B cell (primary cell): ENCODE data around the gene TSPAN18. TPM values are rescaled to one million over a fixed set of nuclear protein-coding genes. Genes with fewer than 3 reads are reported as not detected.

Experiments used
- ATAC-seq: fragments of 200-7000 bp; cut with Tn5 transposase; one replicate; pipeline ENCODE4 v1.10.0; 2021; ENCODE audit warnings: low read depth, mild to moderate bottlenecking, moderate number of reproducible peaks, moderate library complexity
- CTCF ChIA-PET: fragments of 350-600 bp; sonication (Branson Sonifier 250); formaldehyde crosslinking; loops from one replicate; lab custom pipeline; 2021; ENCODE audit warnings: antibody characterized with exemption, inconsistent platforms; lab: Charles Lee
- POLR2A ChIA-PET: fragments of 350-600 bp; sonication (Branson Sonifier 250); formaldehyde crosslinking; loops from one replicate; lab custom pipeline; 2021; ENCODE audit warnings: antibody characterized with exemption; lab: Charles Lee
- DNase-seq: peaks from one replicate; pipeline ENCODE4 v3.0.0; 2013
- H2AFZ ChIP-seq: 2 replicates; pipeline ENCODE4 v1.6.1; 2012; ENCODE audit warnings: mild to moderate bottlenecking, low read depth, low read length; ENCODE audit not compliant: insufficient read depth, poor library complexity, severe bottlenecking
- H3K27ac ChIP-seq, 2 donors: 1 replicate in 1 of 2; 2 replicates in 1 of 2; pipeline ENCODE4 v1.5.1; 2012 to 2013; ENCODE audit warnings: low read length in 2 of 2, mild to moderate bottlenecking in 2 of 2, moderate library complexity in 1 of 2
- H3K27me3 ChIP-seq, 4 experiments: fragments of 200-600 bp in 1 of 4; sonication (generic) in 1 of 4; replicated peaks in 1 of 4; 1 replicate in 2 of 4; 2 replicates in 2 of 4; pipeline versions ENCODE4 v1.6.1 to v1.7.0; 2013 to 2016; ENCODE audit warnings: low read length in 3 of 4, mild to moderate bottlenecking in 2 of 4, mixed read lengths in 1 of 4, moderate library complexity in 1 of 4; ENCODE audit not compliant: insufficient read depth in 4 of 4, control insufficient read depth in 3 of 4; ENCODE audit errors: control extremely low read depth in 1 of 4
- H3K36me3 ChIP-seq, 2 experiments: replicated peaks in 1 of 2; 1 replicate in 1 of 2; 2 replicates in 1 of 2; pipeline versions ENCODE4 v1.6.1 to v1.7.1; 2013; ENCODE audit warnings: low read length in 1 of 2; ENCODE audit not compliant: insufficient read depth in 2 of 2, control insufficient read depth in 1 of 2; ENCODE audit errors: control extremely low read depth in 1 of 2, extremely low read depth in 1 of 2
- H3K4me1 ChIP-seq, 2 donors: fragments of 200-600 bp in 1 of 2; sonication (generic) in 1 of 2; 1 replicate in 1 of 2; 2 replicates in 1 of 2; pipeline versions ENCODE4 v1.5.1 to v1.6.1; 2013 to 2017; ENCODE audit warnings: low read length in 2 of 2; ENCODE audit not compliant: control insufficient read depth in 2 of 2, insufficient read depth in 2 of 2
- H3K4me2 ChIP-seq: replicated peaks from 2 replicates; pipeline ENCODE3; 2012; ENCODE audit warnings: mild to moderate bottlenecking, low read depth, low read length; ENCODE audit not compliant: poor library complexity, severe bottlenecking
- H3K4me3 ChIP-seq, 5 experiments: fragments of 200-600 bp in 1 of 5; sonication (generic) in 1 of 5; 1 replicate in 3 of 5; 2 replicates in 2 of 5; pipeline versions ENCODE4 v1.5.1 to v1.7.0; 2011 to 2016; ENCODE audit warnings: low read length in 4 of 5, mild to moderate bottlenecking in 4 of 5, low read depth in 2 of 5, control low read depth in 1 of 5, moderate library complexity in 1 of 5; ENCODE audit not compliant: insufficient read depth in 1 of 5; ENCODE audit errors: control extremely low read depth in 1 of 5, extremely low read depth in 1 of 5
- H3K79me2 ChIP-seq: fragments of 200-600 bp; sonication (generic); one replicate; pipeline ENCODE4 v1.6.0; 2016; ENCODE audit warnings: low read length; ENCODE audit not compliant: control insufficient read depth, insufficient read depth
- H3K9ac ChIP-seq: fragments of 200-600 bp; sonication (generic); 2 replicates; pipeline ENCODE4 v1.6.1; 2017; ENCODE audit warnings: mild to moderate bottlenecking, low read length, moderate library complexity
- H3K9me3 ChIP-seq, 3 donors: one replicate each; pipeline versions ENCODE4 v1.6.1 to v1.7.1; 2013; ENCODE audit warnings: low read length in 2 of 3; ENCODE audit not compliant: control insufficient read depth in 2 of 3, insufficient read depth in 1 of 3; ENCODE audit errors: control extremely low read depth in 1 of 3
- H4K20me1 ChIP-seq: 2 replicates; pipeline ENCODE4 v1.6.0; 2012; ENCODE audit warnings: mild to moderate bottlenecking, low read length; ENCODE audit not compliant: insufficient read depth, control insufficient read depth, poor library complexity, severe bottlenecking
- H3K27ac Mint-ChIP-seq: one replicate; pipeline ENCODE4 v1.8.0; 2021; ENCODE audit warnings: mixed read lengths
- H3K27me3 Mint-ChIP-seq: one replicate; pipeline ENCODE4 v1.8.0; 2021; ENCODE audit warnings: mixed read lengths
- H3K4me1 Mint-ChIP-seq: one replicate; pipeline ENCODE4 v1.8.0; 2021; ENCODE audit warnings: mixed read lengths
- H3K4me3 Mint-ChIP-seq: one replicate; pipeline ENCODE4 v1.8.0; 2021; ENCODE audit warnings: mixed read lengths
- H3K9me3 Mint-ChIP-seq: one replicate; pipeline ENCODE4 v1.8.0; 2022; ENCODE audit warnings: mixed read lengths; ENCODE audit not compliant: insufficient read depth
- EZH2 ChIP-seq: IDR thresholded peaks from 2 replicates; pipeline ENCODE4 v1.6.1; 2012; ENCODE audit warnings: borderline replicate concordance, low read depth, mild to moderate bottlenecking, moderate library complexity, low read length; ENCODE audit not compliant: insufficient read depth, poor library complexity, severe bottlenecking
- WGBS: methylation state at CpG from one replicate; pipeline ENCODE4 v1.1.5; 2013; ENCODE audit warnings: missing lambda C conversion rate; ENCODE audit not compliant: insufficient coverage; 5-methylcytosine and 5-hydroxymethylcytosine counted together
- intact Hi-C: fragments of 100-400 bp; cut with micrococcal nuclease; formaldehyde crosslinking; loops from one replicate; pipeline ENCODE4 v1.10.0; 2022
- polyA plus RNA-seq: library from polyadenylated mRNA; depleted of rRNA; stranded (reverse); fragments of >200 nt; gene quantifications from 2 replicates; pipeline ENCODE4 v1.2.3, GENCODE V29; 2012
- total RNA-seq, 2 donors: library from RNA; stranded (reverse); fragments of 120-200 nt in 1 of 2; gene quantifications; 1 replicate in 1 of 2; 2 replicates in 1 of 2; pipeline versions ENCODE4 v1.2.3 to v1.2.4, GENCODE V29; 2013 to 2022
- TF ChIP-seq, protein P1 (sequence below): fragments of 200-600 bp; IDR thresholded peaks from one replicate; pipeline ENCODE4 v1.8.0; 2022; ENCODE audit warnings: antibody characterized with exemption, mild to moderate bottlenecking

TSPAN18 gene
- total and polyA plus RNA-seq, 2 donors (not counting 1 experiment from before 2014, with no cell fraction given), result 0.75 to 2.0 TPM

DNA sequence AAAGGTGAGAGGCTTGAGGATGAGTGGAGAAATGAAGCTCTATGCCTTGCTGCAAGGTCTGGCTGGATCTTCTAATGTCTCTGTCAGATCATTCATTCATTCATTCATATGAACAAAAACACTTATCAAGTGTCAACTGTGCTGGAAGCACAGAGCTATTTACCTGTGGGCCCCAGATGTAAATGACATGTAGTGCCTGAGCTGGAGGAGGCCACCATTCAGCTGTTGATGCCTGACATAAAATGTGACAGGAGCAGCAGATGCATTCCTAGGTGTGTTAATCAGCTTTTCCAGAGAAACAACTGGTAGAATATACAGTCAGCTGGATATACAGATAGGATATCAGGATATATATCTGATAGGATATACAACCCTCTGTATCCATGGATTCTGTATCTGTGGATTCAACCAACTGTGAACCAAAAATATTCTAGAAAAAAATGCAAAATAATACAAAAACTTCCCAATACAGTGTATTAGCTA lies 44.5 kb downstream of the TSPAN18 start:
- DNase-seq (no peak), ATAC-seq (no peak)
- TF ChIP-seq, protein P1, sequence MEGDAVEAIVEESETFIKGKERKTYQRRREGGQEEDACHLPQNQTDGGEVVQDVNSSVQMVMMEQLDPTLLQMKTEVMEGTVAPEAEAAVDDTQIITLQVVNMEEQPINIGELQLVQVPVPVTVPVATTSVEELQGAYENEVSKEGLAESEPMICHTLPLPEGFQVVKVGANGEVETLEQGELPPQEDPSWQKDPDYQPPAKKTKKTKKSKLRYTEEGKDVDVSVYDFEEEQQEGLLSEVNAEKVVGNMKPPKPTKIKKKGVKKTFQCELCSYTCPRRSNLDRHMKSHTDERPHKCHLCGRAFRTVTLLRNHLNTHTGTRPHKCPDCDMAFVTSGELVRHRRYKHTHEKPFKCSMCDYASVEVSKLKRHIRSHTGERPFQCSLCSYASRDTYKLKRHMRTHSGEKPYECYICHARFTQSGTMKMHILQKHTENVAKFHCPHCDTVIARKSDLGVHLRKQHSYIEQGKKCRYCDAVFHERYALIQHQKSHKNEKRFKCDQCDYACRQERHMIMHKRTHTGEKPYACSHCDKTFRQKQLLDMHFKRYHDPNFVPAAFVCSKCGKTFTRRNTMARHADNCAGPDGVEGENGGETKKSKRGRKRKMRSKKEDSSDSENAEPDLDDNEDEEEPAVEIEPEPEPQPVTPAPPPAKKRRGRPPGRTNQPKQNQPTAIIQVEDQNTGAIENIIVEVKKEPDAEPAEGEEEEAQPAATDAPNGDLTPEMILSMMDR, result no peak
- CTCF ChIA-PET, result interaction anchor here (1.7 kb wide), 1 partner anchor 11 kb away, joined by 6 read pairs; no protein-coding TSS in a partner anchor
- Mint-ChIP-seq H3K9me3 (no peaks in the 10 kb centered on the region), H3K4me1 (peaks cover 2% of the 10 kb centered on the region), H3K27me3 (no peaks in the 10 kb centered on the region), H3K27ac (no peak overlapping the region), H3K4me3 (no peak overlapping the region)
- Histone ChIP-seq H3K4me1 (no peaks in the 10 kb centered on the region), H3K27ac (no peak overlapping the region), H4K20me1 (no peaks in the 10 kb centered on the region), H3K4me2 (no peak overlapping the region), H3K4me3 (no peak overlapping the region), H2AFZ (no peak overlapping the region), H3K79me2 (no peaks in the 10 kb centered on the region), H3K36me3 (no peaks in the 10 kb centered on the region), H3K9ac (no peak overlapping the region), H3K9me3 (no peaks in the 10 kb centered on the region), H3K27me3 (peaks cover 0 to 9% (median 0%) of the 10 kb centered on the region in 4 experiments)
- intact Hi-C loops, result no loop called here
- POLR2A ChIA-PET, result no interaction called here

DNA sequence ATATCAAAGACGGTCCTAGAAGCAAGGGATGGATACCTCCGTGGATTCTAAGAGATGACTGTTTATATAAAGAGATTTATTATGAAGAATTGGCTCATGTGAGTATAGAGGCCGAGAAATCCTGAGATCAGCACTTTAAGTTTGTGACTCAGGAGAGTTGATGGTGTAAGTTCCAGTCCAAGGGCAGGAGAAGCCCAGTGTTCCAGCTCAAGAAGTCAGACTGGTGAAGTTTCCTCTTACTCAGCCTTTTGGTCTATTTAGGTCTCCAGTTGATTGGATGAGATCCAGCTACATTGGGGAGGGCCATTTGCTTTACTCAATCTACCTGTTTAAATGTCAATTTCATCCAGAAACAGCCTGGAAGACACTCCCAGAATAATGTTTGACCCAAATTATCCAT lies 45.1 kb downstream of the TSPAN18 start:
- ChIA-PET POLR2A (no interaction called here), CTCF (interaction anchor here (1.7 kb wide), 1 partner anchor 11 kb away, joined by 6 read pairs; no protein-coding TSS in a partner anchor)
- no peaks in the 10 kb centered on the region for H3K4me1 ChIP-seq
- no peak overlapping the region for H3K4me2 ChIP-seq
- H3K27ac ChIP-seq, result no peak overlapping the region
- DNase-seq (no peak), ATAC-seq (no peak)
- no peaks in the 10 kb centered on the region for H3K36me3 ChIP-seq
- peaks cover 0 to 9% (median 0%) of the 10 kb centered on the region in 4 experiments for H3K27me3 ChIP-seq
- TF ChIP-seq, protein P1, result no peak
- TF ChIP-seq EZH2, result no peak
- H3K4me3 Mint-ChIP-seq, result no peak overlapping the region
- H3K27me3 Mint-ChIP-seq, result no peaks in the 10 kb centered on the region
- H2AFZ ChIP-seq, result no peak overlapping the region
- WGBS, result 100% methylated on average over 1 of the region's 3 CpGs
- H4K20me1 ChIP-seq, result no peaks in the 10 kb centered on the region
- no peaks in the 10 kb centered on the region for H3K79me2 ChIP-seq
- intact Hi-C loops, result no loop called here
- no peaks in the 10 kb centered on the region for H3K9me3 ChIP-seq
- no peak overlapping the region for H3K4me3 ChIP-seq
- H3K9me3 Mint-ChIP-seq, result no peaks in the 10 kb centered on the region
- H3K27ac Mint-ChIP-seq, result no peak overlapping the region
- H3K9ac ChIP-seq, result no peak overlapping the region
- peaks cover 2% of the 10 kb centered on the region for H3K4me1 Mint-ChIP-seq
